ENCODE data around the gene RNU5D-1. TPM values are rescaled to one million over a fixed set of nuclear protein-coding genes. Genes with fewer than 3 reads are reported as not detected.

The RNU5D-1 gene
- total RNA-seq, 1 experiment from 2014 or later = not detected

GRCh38 chr1:44694863-44695478, 36.0 kb downstream of the RNU5D-1 start:
- Histone ChIP-seq H3K4ac (ENCODE audit: low read depth, low read length) (no peak overlapping the region), H3K23ac (ENCODE audit: insufficient read length, low read depth, low read length) (no peak overlapping the region)
- H3K27ac Mint-ChIP-seq = no peak overlapping the region

More at GRCh38 chr1:44694863-44695478, 36.0 kb downstream of the RNU5D-1 start:
- no peaks in the 10 kb centered on the region for H3K79me1 ChIP-seq (ENCODE audit: insufficient read depth, low read depth, low read length, poor library complexity, severe bottlenecking)
- H3K4me1 ChIP-seq (ENCODE audit: insufficient read depth, low read length) = no peaks in the 10 kb centered on the region
- DNase-seq = no peak
- no peak overlapping the region for H4K8ac ChIP-seq (replicated peaks; ENCODE audit: insufficient read length, low read depth, low read length)
- H3K9me3 Mint-ChIP-seq = no peaks in the 10 kb centered on the region
- H2BK15ac ChIP-seq (ENCODE audit: low read depth, low read length) = no peak overlapping the region
- H2BK20ac ChIP-seq (ENCODE audit: low read depth, low read length, poor library complexity, severe bottlenecking) = no peak overlapping the region
- H3K9ac ChIP-seq (ENCODE audit: extremely low read depth, insufficient read length, low read length) = no peak overlapping the region
- no peaks in the 10 kb centered on the region for H3K9me3 ChIP-seq (ENCODE audit: control insufficient read depth, low read depth, low read length)
- H4K5ac ChIP-seq (ENCODE audit: insufficient read length, low read depth, low read length) = no peak overlapping the region
- H4K91ac ChIP-seq (ENCODE audit: insufficient read length, low read depth, low read length) = no peak overlapping the region
- H3K36me3 Mint-ChIP-seq (ENCODE audit: insufficient read depth in 1 of 3, low read depth in 3 of 3) = no peaks in the 10 kb centered on the region
- no peak overlapping the region for H2BK120ac ChIP-seq (ENCODE audit: low read depth, low read length, poor library complexity, severe bottlenecking)
- H3K14ac ChIP-seq (ENCODE audit: insufficient read depth, low read length) = no peak overlapping the region
- no peak for TF ChIP-seq CTCF (conservative IDR thresholded peaks at IDR 0.05)
- no peak overlapping the region; a peak in 1 of 5 replicates for H3K4me3 Mint-ChIP-seq
- no peak overlapping the region for H3K4me2 ChIP-seq (ENCODE audit: insufficient read depth, insufficient read length, low read length)
- WGBS (ENCODE audit: extremely low coverage, insufficient read length, low lambda C conversion rate) = no CpG with 5 or more reads among the region's 7 CpGs
- H3K27ac ChIP-seq (ENCODE audit: insufficient read length, low read depth, low read length) = no peak overlapping the region
- H3K27me3 Mint-ChIP-seq (ENCODE audit: low read depth) = peaks cover 5% of the 10 kb centered on the region
- H3K79me2 ChIP-seq (ENCODE audit: insufficient read depth, low read length) = no peaks in the 10 kb centered on the region
- no peak overlapping the region for H2BK5ac ChIP-seq (ENCODE audit: insufficient read length, low read length)
- no peak overlapping the region for H3K18ac ChIP-seq (ENCODE audit: insufficient read length, low read depth, low read length)
- H2BK12ac ChIP-seq (ENCODE audit: insufficient read length, low read depth, low read length) = no peak overlapping the region
- no peak overlapping the region for H2AFZ ChIP-seq (ENCODE audit: low read length)
- H4K20me1 ChIP-seq (ENCODE audit: control insufficient read depth, insufficient read depth, insufficient read length) = no peaks in the 10 kb centered on the region
- peaks cover 0 to 5% of the 10 kb centered on the region in 2 experiments; a peak in 2 of 4 replicates for H3K4me1 Mint-ChIP-seq
- H3K23me2 ChIP-seq (ENCODE audit: insufficient read length, low read depth, low read length, poor library complexity, severe bottlenecking) = no peaks in the 10 kb centered on the region
- no peak overlapping the region for H3K56ac ChIP-seq (ENCODE audit: insufficient read length, low read depth, low read length)
- no peak overlapping the region for H2AK5ac ChIP-seq (ENCODE audit: insufficient read length, low read length)
- H3K27me3 ChIP-seq (ENCODE audit: insufficient read depth, low read length) = no peaks in the 10 kb centered on the region
- no peak overlapping the region for H3T11ph ChIP-seq (ENCODE audit: low read length)

Data from H9 (cell line).